Lower leg skin (tissue), 4 donors: ENCODE measurements around the gene PIK3R3. TPM values are rescaled to one million over a fixed set of nuclear protein-coding genes. Genes with fewer than 3 reads are reported as not detected.

Experiments
- DNase-seq, 2 donors: peaks; one replicate each; pipeline ENCODE4 v3.0.0-alpha.2; 2019; ENCODE audit warnings: low spot score in 2 of 2
- H3K4me3 ChIP-seq: fragments of 200-600 bp; sonication (generic); 2 replicates; pipeline ENCODE4 v1.5.1; 2017; ENCODE audit warnings: mild to moderate bottlenecking, low read depth; ENCODE audit not compliant: poor library complexity, severe bottlenecking
- CTCF ChIP-seq, 3 donors: fragments of 450-650 bp; IDR thresholded peaks; one replicate each; pipeline ENCODE4 v1.5.1; 2016; ENCODE audit warnings: antibody characterized with exemption in 3 of 3, mild to moderate bottlenecking in 3 of 3, moderate library complexity in 2 of 3
- POLR2A ChIP-seq, 2 donors: fragments of 450-650 bp; IDR thresholded peaks; one replicate each; pipeline ENCODE4 v1.6.1; 2016 to 2017; ENCODE audit warnings: antibody characterized with exemption in 2 of 2, mild to moderate bottlenecking in 1 of 2, moderate library complexity in 1 of 2
- WGBS, 2 donors: methylation state at CpG; one replicate each; pipeline ENCODE4 v1.1.5; 2018; 5-methylcytosine and 5-hydroxymethylcytosine counted together
- intact Hi-C: fragments of 100-400 bp; cut with DNase I; formaldehyde crosslinking; loops from one replicate; pipeline ENCODE4 v1.15.0; 2023; ENCODE audit warnings: low total_unique reads
- total RNA-seq, 4 donors: library from RNA; depleted of rRNA; stranded (reverse); fragments of >200 nt; gene quantifications; one replicate each; pipeline ENCODE4 v1.1.0, GENCODE V29; 2016

The PIK3R3 gene
- total RNA-seq, 4 donors from 2014 or later: 4.4 to 18.4 (median 11.7) TPM

- no peak for DNase-seq
- no peak overlapping the region for H3K4me3 ChIP-seq
- TF ChIP-seq POLR2A (IDR thresholded peaks at IDR 0.05) (no peak), CTCF (IDR thresholded peaks at IDR 0.05) (no peak)
- intact Hi-C loops: no loop called here
- 96 to 98% methylated on average over 2 of the region's 2 CpGs for WGBS, 2 donors
Observed at GRCh38 chr1:46021046-46021996, 111.1 kb downstream of the PIK3R3 start.

- intact Hi-C loops: no loop called here
- H3K4me3 ChIP-seq: no peak overlapping the region
- DNase-seq: no peak
- WGBS, 2 donors: 65 to 79% methylated on average over 4 of the region's 4 CpGs
- TF ChIP-seq CTCF (IDR thresholded peaks at IDR 0.05) (no peak), POLR2A (IDR thresholded peaks at IDR 0.05) (no peak)
Observed at GRCh38 chr1:46020010-46020409, 112.4 kb downstream of the PIK3R3 start.

- intact Hi-C loops: no loop called here
- 94 to 97% methylated on average over 7 of the region's 7 CpGs for WGBS, 2 donors
- DNase-seq: no peak
- no peak for TF ChIP-seq POLR2A (IDR thresholded peaks at IDR 0.05)
- TF ChIP-seq CTCF (IDR thresholded peaks at IDR 0.05): no peak
- H3K4me3 ChIP-seq: no peak overlapping the region
Observed at GRCh38 chr1:46019348-46019747, 113.1 kb downstream of the PIK3R3 start.

GRCh38 chr1:46017876-46018503 is 114.4 kb downstream of the PIK3R3 start:
- no peak overlapping the region for H3K4me3 ChIP-seq
- 93% methylated on average over 6 of the region's 6 CpGs for WGBS, 2 donors
- intact Hi-C loops: no loop called here
- TF ChIP-seq POLR2A (IDR thresholded peaks at IDR 0.05) (no peak), CTCF (IDR thresholded peaks at IDR 0.05) (no peak)
- DNase-seq: peak in 1 of 2 donors; percentile 46

GRCh38 chr1:46013581-46013980 is 118.8 kb downstream of the PIK3R3 start:
- intact Hi-C loops: no loop called here
- DNase-seq: no peak
- WGBS, 2 donors: 91 to 97% methylated on average over 3 of the region's 3 CpGs
- H3K4me3 ChIP-seq: no peak overlapping the region
- no peak for TF ChIP-seq POLR2A (IDR thresholded peaks at IDR 0.05)
- TF ChIP-seq CTCF (IDR thresholded peaks at IDR 0.05): no peak
